ENCODE results near the gene SPG7. TPM values are rescaled to one million over a fixed set of nuclear protein-coding genes. Genes with fewer than 3 reads are reported as not detected.

Gene SPG7
- total and polyA plus RNA-seq, 9 of the 15 experiments (the other 6 are each of a cell fraction or from before 2014, with no cell fraction given), result 5.8 to 89.1 (median 49.4) TPM

DNA sequence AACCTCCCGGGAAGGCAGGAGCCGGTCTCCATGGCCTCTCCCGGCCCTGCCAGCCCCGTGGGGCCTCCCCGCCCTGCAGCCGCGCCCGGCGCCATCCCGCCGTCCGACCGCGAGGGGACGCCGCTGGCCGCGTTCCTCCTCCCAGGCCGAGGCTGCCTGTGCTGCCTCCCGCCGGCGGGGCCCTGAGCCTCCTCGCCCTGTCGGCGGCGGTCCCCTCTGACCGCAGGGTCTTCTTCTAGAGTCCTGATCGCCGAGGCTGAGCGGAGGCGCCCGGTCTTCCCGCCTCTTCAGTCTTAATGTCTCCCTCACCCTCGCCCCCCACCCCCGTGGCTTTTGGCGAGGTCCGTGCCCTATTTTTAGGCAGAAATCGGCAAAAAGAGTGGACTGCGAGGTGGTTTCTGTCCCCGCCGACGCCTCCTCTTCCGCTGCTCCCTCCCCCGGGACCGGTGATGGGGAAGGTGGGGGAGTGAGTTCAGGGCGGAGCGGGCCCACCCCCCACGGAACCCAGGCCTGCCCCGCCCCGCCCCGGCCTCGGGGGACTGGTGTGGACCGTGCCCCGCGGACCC lies 66.6 kb downstream of the SPG7 start (continued):
- no peak for TF ChIP-seq RERE (CRISPR knock-in tag; IDR thresholded peaks at IDR 0.05; ENCODE audit: borderline replicate concordance)
- peak in 1 of 2 experiments; percentile 55; a peak in 1 of 4 replicates for TF ChIP-seq ZMIZ1 (IDR thresholded peaks at IDR 0.05; ENCODE audit: low read depth in 2 of 2, low read length in 2 of 2)
- TF ChIP-seq ATF7 (IDR thresholded peaks at IDR 0.05), result peak; percentile 68
- TF ChIP-seq GTF2E2 (tag; IDR thresholded peaks at IDR 0.05), result 0 out of 2 replicates have a peak, but pooled peaks have one; percentile 39
- TF ChIP-seq BHLHE40 (IDR thresholded peaks at IDR 0.05; ENCODE audit: low read length), result peak; percentile 57; the same call in 1 of the 2 replicates
- TF ChIP-seq TBP (optimal IDR thresholded peaks at IDR 0.05; ENCODE audit: low read depth, low read length), result peak; percentile 27
- no peak for TF ChIP-seq KAT2B (IDR thresholded peaks at IDR 0.05; ENCODE audit: low read depth, low read length)
- no peak for TF ChIP-seq CREBBP (IDR thresholded peaks at IDR 0.05; ENCODE audit: low read depth, low read length)
- no peak for TF ChIP-seq OTX1 (CRISPR knock-in tag; IDR thresholded peaks at IDR 0.05)
- TF ChIP-seq TGIF2 (CRISPR knock-in tag; IDR thresholded peaks at IDR 0.05), result no peak
- TF ChIP-seq ZKSCAN1 (IDR thresholded peaks at IDR 0.05; ENCODE audit: low read depth, low read length), result no peak
- TF ChIP-seq FOS (IDR thresholded peaks at IDR 0.05; ENCODE audit: extremely low read depth, insufficient read length), result no peak
- TF ChIP-seq ZBTB33 (CRISPR knock-in tag; IDR thresholded peaks at IDR 0.05), result peak; percentile 74; the same call in 1 of the 2 replicates
